ENCODE results near the gene JMJD8.
A peak's percentile ranks its signal among the peaks of the same experiment; 100 is the strongest.

The JMJD8 gene

DNA sequence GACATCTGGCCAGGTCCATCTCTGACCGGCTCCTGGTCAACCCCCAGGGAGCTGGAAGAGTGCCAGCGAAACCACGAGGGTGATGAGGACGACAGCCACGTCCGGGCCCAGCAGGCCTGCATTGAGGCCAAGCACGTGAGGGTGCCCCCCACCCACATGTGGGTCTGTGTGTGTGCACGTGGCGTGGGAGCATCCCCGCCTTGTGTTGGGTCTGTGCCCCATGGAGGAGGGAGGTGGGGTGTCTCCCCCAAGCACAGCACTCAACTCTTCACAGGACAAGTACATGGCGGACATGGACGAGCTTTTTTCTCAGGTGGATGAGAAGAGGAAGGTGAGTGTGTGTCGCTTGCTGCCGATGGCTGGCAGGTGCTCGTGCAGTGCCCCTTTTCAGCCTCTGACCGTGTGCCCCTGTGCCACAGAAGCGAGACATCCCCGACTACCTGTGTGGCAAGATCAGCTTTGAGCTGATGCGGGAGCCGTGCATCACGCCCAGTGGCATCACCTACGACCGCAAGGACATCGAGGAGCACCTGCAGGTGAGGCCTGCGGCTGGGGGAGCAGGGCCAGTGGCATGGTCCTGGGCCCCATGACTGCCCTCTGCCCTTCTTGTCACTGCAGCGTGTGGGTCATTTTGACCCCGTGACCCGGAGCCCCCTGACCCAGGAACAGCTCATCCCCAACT, 2.2 kb downstream of the JMJD8 start (continued):
- TF ChIP-seq, protein P1, sequence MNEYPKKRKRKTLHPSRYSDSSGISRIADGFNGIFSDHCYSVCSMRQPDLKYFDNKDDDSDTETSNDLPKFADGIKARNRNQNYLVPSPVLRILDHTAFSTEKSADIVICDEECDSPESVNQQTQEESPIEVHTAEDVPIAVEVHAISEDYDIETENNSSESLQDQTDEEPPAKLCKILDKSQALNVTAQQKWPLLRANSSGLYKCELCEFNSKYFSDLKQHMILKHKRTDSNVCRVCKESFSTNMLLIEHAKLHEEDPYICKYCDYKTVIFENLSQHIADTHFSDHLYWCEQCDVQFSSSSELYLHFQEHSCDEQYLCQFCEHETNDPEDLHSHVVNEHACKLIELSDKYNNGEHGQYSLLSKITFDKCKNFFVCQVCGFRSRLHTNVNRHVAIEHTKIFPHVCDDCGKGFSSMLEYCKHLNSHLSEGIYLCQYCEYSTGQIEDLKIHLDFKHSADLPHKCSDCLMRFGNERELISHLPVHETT (tag by site-specific recombination; IDR thresholded peaks at IDR 0.05) = no peak
- TF ChIP-seq ZNF658 (tag by site-specific recombination; IDR thresholded peaks at IDR 0.05) (no peak), KLF7 (tag by site-specific recombination; IDR thresholded peaks at IDR 0.05; ENCODE audit: borderline replicate concordance) (no peak; the same call in 1 of the 2 replicates), RBAK (tag by site-specific recombination; IDR thresholded peaks at IDR 0.05) (no peak), ZBTB10 (tag by site-specific recombination; IDR thresholded peaks at IDR 0.05) (no peak), ZNF169 (tag by site-specific recombination; IDR thresholded peaks at IDR 0.05) (no peak), ZNF132 (tag by site-specific recombination; IDR thresholded peaks at IDR 0.05; ENCODE audit: borderline replicate concordance) (no peak), ZNF398 (tag by site-specific recombination; IDR thresholded peaks at IDR 0.05) (peak; percentile 45), KLF1 (tag by site-specific recombination; IDR thresholded peaks at IDR 0.05) (peak; percentile 72), ZNF600 (tag by site-specific recombination; IDR thresholded peaks at IDR 0.05) (0 out of 2 replicates have a peak, but pooled peaks have one; percentile 6), ZNF114 (tag by site-specific recombination; IDR thresholded peaks at IDR 0.05) (no peak), ZNF660 (tag by site-specific recombination; IDR thresholded peaks at IDR 0.05) (no peak), PRDM1 (tag by site-specific recombination; IDR thresholded peaks at IDR 0.05) (no peak), ZBTB7A (tag by site-specific recombination; IDR thresholded peaks at IDR 0.05; ENCODE audit: low read depth) (peak; percentile 79), BCL11B (tag by site-specific recombination; IDR thresholded peaks at IDR 0.05; ENCODE audit: low read depth) (peak; percentile 93)
- TF ChIP-seq, protein P2, sequence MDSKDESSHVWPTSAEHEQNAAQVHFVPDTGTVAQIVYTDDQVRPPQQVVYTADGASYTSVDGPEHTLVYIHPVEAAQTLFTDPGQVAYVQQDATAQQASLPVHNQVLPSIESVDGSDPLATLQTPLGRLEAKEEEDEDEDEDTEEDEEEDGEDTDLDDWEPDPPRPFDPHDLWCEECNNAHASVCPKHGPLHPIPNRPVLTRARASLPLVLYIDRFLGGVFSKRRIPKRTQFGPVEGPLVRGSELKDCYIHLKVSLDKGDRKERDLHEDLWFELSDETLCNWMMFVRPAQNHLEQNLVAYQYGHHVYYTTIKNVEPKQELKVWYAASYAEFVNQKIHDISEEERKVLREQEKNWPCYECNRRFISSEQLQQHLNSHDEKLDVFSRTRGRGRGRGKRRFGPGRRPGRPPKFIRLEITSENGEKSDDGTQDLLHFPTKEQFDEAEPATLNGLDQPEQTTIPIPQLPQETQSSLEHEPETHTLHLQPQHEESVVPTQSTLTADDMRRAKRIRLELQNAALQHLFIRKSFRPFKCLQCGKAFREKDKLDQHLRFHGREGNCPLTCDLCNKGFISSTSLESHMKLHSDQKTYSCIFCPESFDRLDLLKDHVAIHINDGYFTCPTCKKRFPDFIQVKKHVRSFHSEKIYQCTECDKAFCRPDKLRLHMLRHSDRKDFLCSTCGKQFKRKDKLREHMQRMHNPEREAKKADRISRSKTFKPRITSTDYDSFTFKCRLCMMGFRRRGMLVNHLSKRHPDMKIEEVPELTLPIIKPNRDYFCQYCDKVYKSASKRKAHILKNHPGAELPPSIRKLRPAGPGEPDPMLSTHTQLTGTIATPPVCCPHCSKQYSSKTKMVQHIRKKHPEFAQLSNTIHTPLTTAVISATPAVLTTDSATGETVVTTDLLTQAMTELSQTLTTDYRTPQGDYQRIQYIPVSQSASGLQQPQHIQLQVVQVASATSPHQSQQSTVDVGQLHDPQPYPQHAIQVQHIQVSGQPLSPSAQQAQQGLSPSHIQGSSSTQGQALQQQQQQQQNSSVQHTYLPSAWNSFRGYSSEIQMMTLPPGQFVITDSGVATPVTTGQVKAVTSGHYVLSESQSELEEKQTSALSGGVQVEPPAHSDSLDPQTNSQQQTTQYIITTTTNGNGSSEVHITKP (tag by site-specific recombination; IDR thresholded peaks at IDR 0.05) = peak; percentile 78
- TF ChIP-seq, protein P3, sequence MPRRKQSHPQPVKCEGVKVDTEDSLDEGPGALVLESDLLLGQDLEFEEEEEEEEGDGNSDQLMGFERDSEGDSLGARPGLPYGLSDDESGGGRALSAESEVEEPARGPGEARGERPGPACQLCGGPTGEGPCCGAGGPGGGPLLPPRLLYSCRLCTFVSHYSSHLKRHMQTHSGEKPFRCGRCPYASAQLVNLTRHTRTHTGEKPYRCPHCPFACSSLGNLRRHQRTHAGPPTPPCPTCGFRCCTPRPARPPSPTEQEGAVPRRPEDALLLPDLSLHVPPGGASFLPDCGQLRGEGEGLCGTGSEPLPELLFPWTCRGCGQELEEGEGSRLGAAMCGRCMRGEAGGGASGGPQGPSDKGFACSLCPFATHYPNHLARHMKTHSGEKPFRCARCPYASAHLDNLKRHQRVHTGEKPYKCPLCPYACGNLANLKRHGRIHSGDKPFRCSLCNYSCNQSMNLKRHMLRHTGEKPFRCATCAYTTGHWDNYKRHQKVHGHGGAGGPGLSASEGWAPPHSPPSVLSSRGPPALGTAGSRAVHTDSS (tag by site-specific recombination; IDR thresholded peaks at IDR 0.05) = peak; percentile 65
- TF ChIP-seq, protein P4, sequence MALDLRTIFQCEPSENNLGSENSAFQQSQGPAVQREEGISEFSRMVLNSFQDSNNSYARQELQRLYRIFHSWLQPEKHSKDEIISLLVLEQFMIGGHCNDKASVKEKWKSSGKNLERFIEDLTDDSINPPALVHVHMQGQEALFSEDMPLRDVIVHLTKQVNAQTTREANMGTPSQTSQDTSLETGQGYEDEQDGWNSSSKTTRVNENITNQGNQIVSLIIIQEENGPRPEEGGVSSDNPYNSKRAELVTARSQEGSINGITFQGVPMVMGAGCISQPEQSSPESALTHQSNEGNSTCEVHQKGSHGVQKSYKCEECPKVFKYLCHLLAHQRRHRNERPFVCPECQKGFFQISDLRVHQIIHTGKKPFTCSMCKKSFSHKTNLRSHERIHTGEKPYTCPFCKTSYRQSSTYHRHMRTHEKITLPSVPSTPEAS (tag by site-specific recombination; IDR thresholded peaks at IDR 0.05) = peak; percentile 25; the same call in 1 of the 2 replicates
- TF ChIP-seq, protein P5, sequence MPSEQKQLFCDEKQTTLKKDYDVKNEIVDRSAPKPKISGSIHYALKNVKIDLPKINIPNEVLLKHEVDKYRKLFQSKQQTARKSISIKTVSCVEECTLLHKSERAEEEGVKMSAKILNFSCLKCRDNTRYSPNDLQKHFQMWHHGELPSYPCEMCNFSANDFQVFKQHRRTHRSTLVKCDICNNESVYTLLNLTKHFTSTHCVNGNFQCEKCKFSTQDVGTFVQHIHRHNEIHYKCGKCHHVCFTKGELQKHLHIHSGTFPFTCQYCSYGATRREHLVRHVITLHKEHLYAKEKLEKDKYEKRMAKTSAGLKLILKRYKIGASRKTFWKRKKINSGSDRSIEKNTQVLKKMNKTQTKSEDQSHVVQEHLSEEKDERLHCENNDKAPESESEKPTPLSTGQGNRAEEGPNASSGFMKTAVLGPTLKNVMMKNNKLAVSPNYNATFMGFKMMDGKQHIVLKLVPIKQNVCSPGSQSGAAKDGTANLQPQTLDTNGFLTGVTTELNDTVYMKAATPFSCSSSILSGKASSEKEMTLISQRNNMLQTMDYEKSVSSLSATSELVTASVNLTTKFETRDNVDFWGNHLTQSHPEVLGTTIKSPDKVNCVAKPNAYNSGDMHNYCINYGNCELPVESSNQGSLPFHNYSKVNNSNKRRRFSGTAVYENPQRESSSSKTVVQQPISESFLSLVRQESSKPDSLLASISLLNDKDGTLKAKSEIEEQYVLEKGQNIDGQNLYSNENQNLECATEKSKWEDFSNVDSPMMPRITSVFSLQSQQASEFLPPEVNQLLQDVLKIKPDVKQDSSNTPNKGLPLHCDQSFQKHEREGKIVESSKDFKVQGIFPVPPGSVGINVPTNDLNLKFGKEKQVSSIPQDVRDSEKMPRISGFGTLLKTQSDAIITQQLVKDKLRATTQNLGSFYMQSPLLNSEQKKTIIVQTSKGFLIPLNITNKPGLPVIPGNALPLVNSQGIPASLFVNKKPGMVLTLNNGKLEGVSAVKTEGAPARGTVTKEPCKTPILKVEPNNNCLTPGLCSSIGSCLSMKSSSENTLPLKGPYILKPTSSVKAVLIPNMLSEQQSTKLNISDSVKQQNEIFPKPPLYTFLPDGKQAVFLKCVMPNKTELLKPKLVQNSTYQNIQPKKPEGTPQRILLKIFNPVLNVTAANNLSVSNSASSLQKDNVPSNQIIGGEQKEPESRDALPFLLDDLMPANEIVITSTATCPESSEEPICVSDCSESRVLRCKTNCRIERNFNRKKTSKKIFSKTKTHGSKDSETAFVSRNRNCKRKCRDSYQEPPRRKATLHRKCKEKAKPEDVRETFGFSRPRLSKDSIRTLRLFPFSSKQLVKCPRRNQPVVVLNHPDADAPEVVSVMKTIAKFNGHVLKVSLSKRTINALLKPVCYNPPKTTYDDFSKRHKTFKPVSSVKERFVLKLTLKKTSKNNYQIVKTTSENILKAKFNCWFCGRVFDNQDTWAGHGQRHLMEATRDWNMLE (tag by site-specific recombination; conservative IDR thresholded peaks at IDR 0.05; ENCODE audit: low read depth) = no peak

Measured in HEK293 (cell line).